HepG2 (cell line): ENCODE data around the gene PFDN5. TPM values are rescaled to one million over a fixed set of nuclear protein-coding genes. Genes with fewer than 3 reads are reported as not detected.

Experiments used
- ATF7-NPFF ChIP-seq: sonication (generic); formaldehyde crosslinking; IDR thresholded peaks from 2 replicates; pipeline ENCODE4 v1.8.1; 2023; ENCODE audit warnings: mild to moderate bottlenecking, low read depth, missing genetic modification reagents, moderate library complexity
- ELF3 ChIP-seq: IDR thresholded peaks from 2 replicates; pipeline ENCODE4 v1.6.1; 2016; ENCODE audit warnings: missing genetic modification reagents, missing compliant biosample characterization
- FOXP4 ChIP-seq: sonication (generic); formaldehyde crosslinking; IDR thresholded peaks from 2 replicates; pipeline ENCODE4 v1.4.0; 2020; ENCODE audit warnings: missing genetic modification reagents
- GATA4 ChIP-seq: sonication (generic); IDR thresholded peaks from 2 replicates; pipeline ENCODE4 v1.6.1; 2016; ENCODE audit warnings: antibody characterized with exemption, low read depth, borderline replicate concordance
- MED13 ChIP-seq: sonication (generic); formaldehyde crosslinking; IDR thresholded peaks from 2 replicates; pipeline ENCODE4 v1.5.0; 2020; ENCODE audit warnings: missing genetic modification reagents
- MIER2 ChIP-seq: IDR thresholded peaks from 2 replicates; pipeline ENCODE4 v1.6.1; 2016; ENCODE audit warnings: missing biosample characterization, missing genetic modification reagents
- NFE2L2 ChIP-seq: fragments of 150-350 bp; IDR thresholded peaks from 2 replicates; pipeline ENCODE4 v1.6.1; 2014; ENCODE audit warnings: low read length
- RFX5 ChIP-seq: IDR thresholded peaks from 2 replicates; pipeline ENCODE4 v1.6.1; 2011; ENCODE audit warnings: low read depth, low read length, improper control_type of control experiment
- TFE3 ChIP-seq: IDR thresholded peaks from 2 replicates; pipeline ENCODE4 v1.6.1; 2016
- ZBTB26 ChIP-seq: IDR thresholded peaks from 2 replicates; pipeline ENCODE4 v1.6.1; 2016; ENCODE audit warnings: missing compliant biosample characterization, missing genetic modification reagents, borderline replicate concordance
- ZFP91 ChIP-seq: sonication (generic); formaldehyde crosslinking; IDR thresholded peaks from 2 replicates; pipeline ENCODE4 v1.9.0; 2022; ENCODE audit warnings: missing genetic modification reagents, mild to moderate bottlenecking, borderline replicate concordance
- ZNF382 ChIP-seq: sonication (generic); formaldehyde crosslinking; IDR thresholded peaks from 2 replicates; pipeline ENCODE4 v1.5.0; 2020; ENCODE audit warnings: missing genetic modification reagents, mild to moderate bottlenecking, borderline replicate concordance
- ZNF432 ChIP-seq: sonication (generic); formaldehyde crosslinking; IDR thresholded peaks from 2 replicates; pipeline ENCODE4 v1.5.0; 2020; ENCODE audit warnings: missing genetic modification reagents, mild to moderate bottlenecking, borderline replicate concordance
- polyA plus RNA-seq, 8 experiments: library from polyadenylated mRNA; depleted of rRNA in 3 of 8; stranded (reverse) in 7 of 8; unstranded in 1 of 8; fragments of >200 nt; fragmentation: Illumina TruSeq in 4 of 8; extraction: Trizol in 4 of 8; gene quantifications; 2 replicates each; pipeline versions ENCODE4 v1.2.1 to v1.2.3, GENCODE V29; 2011 to 2016; ENCODE audit warnings: low read depth in 4 of 8, missing spikeins in 1 of 8, mixed read lengths in 1 of 8; ENCODE audit not compliant: insufficient read depth in 1 of 8
- total RNA-seq, 5 experiments: library from RNA; depleted of rRNA; stranded (reverse); fragments of >200 nt; fragmentation: Illumina TruSeq; extraction: Trizol; gene quantifications; 2 replicates each; pipeline ENCODE4 v1.2.3, GENCODE V29; 2016; ENCODE audit warnings: low read depth in 1 of 5
- TF ChIP-seq, protein P1 (sequence below): sonication (generic); formaldehyde crosslinking; IDR thresholded peaks from 2 replicates; pipeline ENCODE4 v1.8.1; 2023; ENCODE audit warnings: mild to moderate bottlenecking, moderate library complexity, missing genetic modification reagents
- TF ChIP-seq, protein P2 (sequence below): sonication (generic); formaldehyde crosslinking; IDR thresholded peaks from 2 replicates; pipeline ENCODE4 v1.9.0; 2021; ENCODE audit warnings: missing genetic modification reagents, borderline replicate concordance
- TF ChIP-seq, protein P3 (sequence below): sonication (generic); formaldehyde crosslinking; IDR thresholded peaks from 2 replicates; pipeline ENCODE4 v1.4.0; 2020; ENCODE audit warnings: low read depth, mild to moderate bottlenecking, missing genetic modification reagents

Gene PFDN5
- total and polyA plus RNA-seq, 2 of the 13 experiments (the other 11 are each of a cell fraction or from before 2014, with no cell fraction given), result 449 to 462 TPM

GRCh38 chr12:53299454-53300180 is 4.3 kb downstream of the PFDN5 start, which contains the start of gene MYG1 (continued):
- TF ChIP-seq ZFP91, result peak; percentile 93
- TF ChIP-seq, protein P1, sequence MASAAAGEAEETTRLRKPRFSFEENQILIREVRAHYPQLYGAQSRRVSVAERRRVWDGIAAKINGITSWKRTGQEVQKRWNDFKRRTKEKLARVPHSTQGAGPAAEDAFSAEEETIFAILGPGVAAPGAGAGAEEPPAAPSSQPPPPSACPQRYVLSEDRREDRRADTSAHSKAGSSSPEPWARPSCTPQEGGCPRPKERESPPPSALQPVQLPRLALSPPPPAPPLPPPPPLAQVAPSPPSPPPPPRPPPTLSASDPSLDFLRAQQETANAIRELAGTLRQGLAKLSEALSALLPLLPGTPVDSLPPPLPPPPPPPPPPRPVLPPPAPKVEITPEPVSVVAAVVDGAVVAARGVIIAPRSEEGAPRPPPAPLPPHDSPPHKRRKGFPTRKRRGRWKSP (CRISPR knock-in tag), result 0 out of 2 replicates have a peak, but pooled peaks have one; percentile 64
- no peak for TF ChIP-seq NFE2L2
- TF ChIP-seq ZNF382, result no peak
- no peak for TF ChIP-seq MIER2 (CRISPR knock-in tag)
- TF ChIP-seq MED13 (CRISPR knock-in tag), result no peak; the same call in 1 of the 2 replicates
- no peak; the same call in none of the 2 replicates for TF ChIP-seq FOXP4 (CRISPR knock-in tag)
- TF ChIP-seq ATF7-NPFF (CRISPR knock-in tag), result peak; percentile 85
- TF ChIP-seq GATA4, result 0 out of 2 replicates have a peak, but pooled peaks have one; percentile 9
- TF ChIP-seq ZBTB26, result peak; percentile 49; the same call in 1 of the 2 replicates
- TF ChIP-seq RFX5, result peak; percentile 65
- TF ChIP-seq, protein P2, sequence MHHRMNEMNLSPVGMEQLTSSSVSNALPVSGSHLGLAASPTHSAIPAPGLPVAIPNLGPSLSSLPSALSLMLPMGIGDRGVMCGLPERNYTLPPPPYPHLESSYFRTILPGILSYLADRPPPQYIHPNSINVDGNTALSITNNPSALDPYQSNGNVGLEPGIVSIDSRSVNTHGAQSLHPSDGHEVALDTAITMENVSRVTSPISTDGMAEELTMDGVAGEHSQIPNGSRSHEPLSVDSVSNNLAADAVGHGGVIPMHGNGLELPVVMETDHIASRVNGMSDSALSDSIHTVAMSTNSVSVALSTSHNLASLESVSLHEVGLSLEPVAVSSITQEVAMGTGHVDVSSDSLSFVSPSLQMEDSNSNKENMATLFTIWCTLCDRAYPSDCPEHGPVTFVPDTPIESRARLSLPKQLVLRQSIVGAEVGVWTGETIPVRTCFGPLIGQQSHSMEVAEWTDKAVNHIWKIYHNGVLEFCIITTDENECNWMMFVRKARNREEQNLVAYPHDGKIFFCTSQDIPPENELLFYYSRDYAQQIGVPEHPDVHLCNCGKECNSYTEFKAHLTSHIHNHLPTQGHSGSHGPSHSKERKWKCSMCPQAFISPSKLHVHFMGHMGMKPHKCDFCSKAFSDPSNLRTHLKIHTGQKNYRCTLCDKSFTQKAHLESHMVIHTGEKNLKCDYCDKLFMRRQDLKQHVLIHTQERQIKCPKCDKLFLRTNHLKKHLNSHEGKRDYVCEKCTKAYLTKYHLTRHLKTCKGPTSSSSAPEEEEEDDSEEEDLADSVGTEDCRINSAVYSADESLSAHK (CRISPR knock-in tag), result no peak
- TF ChIP-seq ELF3 (CRISPR knock-in tag), result peak; percentile 94
- TF ChIP-seq, protein P3, sequence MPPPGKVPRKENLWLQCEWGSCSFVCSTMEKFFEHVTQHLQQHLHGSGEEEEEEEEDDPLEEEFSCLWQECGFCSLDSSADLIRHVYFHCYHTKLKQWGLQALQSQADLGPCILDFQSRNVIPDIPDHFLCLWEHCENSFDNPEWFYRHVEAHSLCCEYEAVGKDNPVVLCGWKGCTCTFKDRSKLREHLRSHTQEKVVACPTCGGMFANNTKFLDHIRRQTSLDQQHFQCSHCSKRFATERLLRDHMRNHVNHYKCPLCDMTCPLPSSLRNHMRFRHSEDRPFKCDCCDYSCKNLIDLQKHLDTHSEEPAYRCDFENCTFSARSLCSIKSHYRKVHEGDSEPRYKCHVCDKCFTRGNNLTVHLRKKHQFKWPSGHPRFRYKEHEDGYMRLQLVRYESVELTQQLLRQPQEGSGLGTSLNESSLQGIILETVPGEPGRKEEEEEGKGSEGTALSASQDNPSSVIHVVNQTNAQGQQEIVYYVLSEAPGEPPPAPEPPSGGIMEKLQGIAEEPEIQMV (CRISPR knock-in tag), result peak; percentile 95
- TF ChIP-seq TFE3 (CRISPR knock-in tag), result 0 out of 2 replicates have a peak, but pooled peaks have one; percentile 14
- no peak for TF ChIP-seq ZNF432
